Muscle layer of duodenum (tissue), 2 donors: ENCODE results near the gene TGIF2.
A peak's percentile ranks its signal among the peaks of the same experiment; 100 is the strongest.

Source experiments
- H3K27ac ChIP-seq: one replicate; pipeline ENCODE4 v1.7.0; 2013; ENCODE audit warnings: mild to moderate bottlenecking, low read length
- H3K27me3 ChIP-seq: one replicate; pipeline ENCODE4 v1.7.0; 2013; ENCODE audit warnings: low read depth, mild to moderate bottlenecking, control low read depth, low read length
- H3K36me3 ChIP-seq, 2 donors: one replicate each; pipeline ENCODE4 v1.7.0; 2013; ENCODE audit warnings: low read length in 2 of 2, control low read depth in 1 of 2, mild to moderate bottlenecking in 1 of 2; ENCODE audit not compliant: insufficient read depth in 2 of 2, control insufficient read depth in 1 of 2
- H3K4me1 ChIP-seq, 2 donors: one replicate each; pipeline ENCODE4 v1.7.0; 2013; ENCODE audit warnings: low read length in 2 of 2, mild to moderate bottlenecking in 2 of 2, control low read depth in 1 of 2, moderate library complexity in 1 of 2; ENCODE audit not compliant: insufficient read depth in 2 of 2, control insufficient read depth in 1 of 2
- H3K4me3 ChIP-seq, 2 donors: one replicate each; pipeline ENCODE4 v1.7.0; 2013; ENCODE audit warnings: low read length in 2 of 2, low read depth in 1 of 2, mild to moderate bottlenecking in 1 of 2
- H3K9me3 ChIP-seq, 2 donors: one replicate each; pipeline ENCODE4 v1.7.0; 2013; ENCODE audit warnings: low read length in 2 of 2, control low read depth in 1 of 2, mild to moderate bottlenecking in 1 of 2; ENCODE audit not compliant: control insufficient read depth in 1 of 2
- donor health status: healthy.

Gene TGIF2

GRCh38 chr20:36540551-36541211 lies 32.7 kb upstream of the TGIF2 start:
- H3K27ac ChIP-seq: peak overlapping the region; percentile 83
- H3K27me3 ChIP-seq: no peaks in the 10 kb centered on the region
- peaks cover 0 to 29% of the 10 kb centered on the region in 2 donors for H3K36me3 ChIP-seq
- peaks cover 0 to 32% of the 10 kb centered on the region in 2 donors for H3K4me1 ChIP-seq
- peak overlapping the region; percentile 37 to 71 for H3K4me3 ChIP-seq
- no peaks in the 10 kb centered on the region for H3K9me3 ChIP-seq

GRCh38 chr20:36541227-36541767 lies 32.1 kb upstream of the TGIF2 start, which contains the start of gene MYL9:
Gene MYL9 (plus strand): TSS chr20:36541519. CDS start chr20:36544885, 3,366 bp downstream.
- Histone ChIP-seq H3K27ac (peak within 1 kb of the TSS; percentile 83), H3K27me3 (no peaks in the 10 kb centered on the region), H3K4me1 (peaks cover 0 to 37% of the 10 kb centered on the region in 2 donors), H3K36me3 (peaks cover 0 to 29% of the 10 kb centered on the region in 2 donors), H3K4me3 (peak within 1 kb of the TSS; percentile 71 to 74), H3K9me3 (no peaks in the 10 kb centered on the region)

GRCh38 chr20:36541768-36542488 lies 31.5 kb upstream of the TGIF2 start:
- H3K4me3 ChIP-seq: peak overlapping the region; percentile 71 to 74
- H3K27me3 ChIP-seq: no peaks in the 10 kb centered on the region
- no peaks in the 10 kb centered on the region for H3K9me3 ChIP-seq
- peaks cover 0 to 32% of the 10 kb centered on the region in 2 donors for H3K36me3 ChIP-seq
- H3K4me1 ChIP-seq: peaks cover 0 to 43% of the 10 kb centered on the region in 2 donors
- peak overlapping the region; percentile 80 for H3K27ac ChIP-seq

DNA sequence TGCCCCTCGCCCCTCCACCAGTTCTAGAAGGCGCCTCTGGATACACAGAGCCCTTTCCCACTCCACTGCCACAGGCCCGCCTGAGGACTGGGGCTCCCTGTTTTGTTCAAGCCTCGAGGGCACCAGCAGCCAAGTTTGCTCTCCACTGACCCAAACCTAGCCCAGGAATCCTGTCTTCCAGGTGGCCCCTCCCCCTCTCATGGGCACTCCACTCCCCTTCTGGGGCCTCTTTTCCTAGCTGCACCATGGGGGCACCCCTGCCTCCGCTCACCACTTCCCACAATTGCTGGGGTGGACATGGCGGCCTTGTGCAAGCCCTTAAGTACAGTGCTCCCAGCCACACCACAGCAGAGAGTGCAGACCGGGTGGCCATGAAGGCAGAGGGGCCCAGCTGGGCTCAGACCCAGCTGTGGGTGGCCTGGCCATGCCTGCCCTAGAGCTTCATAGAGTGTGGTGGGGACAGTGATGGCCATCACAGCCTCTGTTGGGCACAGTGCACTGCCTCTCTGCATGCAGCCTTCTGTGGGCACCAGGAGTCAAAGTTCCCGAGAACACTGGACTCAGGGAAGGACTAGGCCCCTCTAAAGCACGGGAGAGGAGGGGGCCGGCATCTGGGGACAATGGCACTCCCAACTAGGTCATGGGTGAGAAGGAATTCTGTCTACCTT lies 30.7 kb upstream of the TGIF2 start:
- Histone ChIP-seq H3K4me3 (peak overlapping the region; percentile 71 to 74), H3K4me1 (peaks cover 0 to 50% of the 10 kb centered on the region in 2 donors), H3K27ac (peak overlapping the region; percentile 80), H3K9me3 (no peaks in the 10 kb centered on the region), H3K36me3 (peaks cover 6 to 39% of the 10 kb centered on the region in 2 donors), H3K27me3 (no peaks in the 10 kb centered on the region)

DNA sequence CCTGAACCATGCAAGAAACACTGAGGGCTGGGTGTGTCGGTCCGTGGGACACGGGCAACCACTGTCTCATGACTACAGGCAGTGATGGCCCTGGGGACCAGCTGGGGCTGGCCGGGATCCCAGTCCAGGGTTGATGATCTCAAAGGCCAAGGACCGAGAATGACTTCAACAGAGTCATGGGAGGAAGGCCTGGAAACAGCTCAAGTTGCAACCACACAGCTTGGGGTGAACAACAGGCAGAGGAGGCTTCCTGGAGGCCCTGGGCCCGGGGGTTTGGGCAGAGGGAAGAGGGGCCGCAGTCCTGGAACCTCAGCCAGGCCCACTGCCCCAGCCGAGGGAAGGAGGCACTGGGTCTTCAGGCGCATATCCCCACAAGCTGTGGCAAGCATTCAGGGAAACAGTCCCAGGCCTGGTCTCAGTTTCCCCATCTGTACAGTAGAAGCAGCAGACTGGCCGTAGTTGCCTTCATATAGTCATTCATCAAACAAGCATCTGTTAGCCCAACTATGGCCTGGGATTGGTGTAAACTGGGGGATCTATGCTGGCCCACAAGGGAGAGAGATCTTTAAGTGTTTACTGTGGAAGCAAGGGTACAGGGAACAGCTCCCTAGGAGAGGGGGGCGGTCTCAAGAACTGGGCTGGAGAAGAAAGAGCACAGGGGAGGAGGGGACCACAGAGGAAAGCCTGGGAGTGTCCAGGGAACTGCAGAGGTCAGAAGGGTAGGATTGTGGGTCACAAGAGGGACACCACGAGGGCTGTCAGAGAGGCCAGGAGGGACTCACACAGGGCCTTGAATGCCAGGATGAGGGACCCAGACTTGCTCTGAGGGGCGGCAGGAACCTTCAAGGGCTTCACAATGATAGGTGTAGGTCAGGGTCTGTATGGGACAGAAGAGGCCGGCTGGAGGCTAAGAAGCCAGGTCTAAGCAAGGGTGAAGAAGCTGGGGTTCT lies 29.9 kb upstream of the TGIF2 start:
- Histone ChIP-seq H3K9me3 (no peaks in the 10 kb centered on the region), H3K36me3 (peaks cover 14 to 47% of the 10 kb centered on the region in 2 donors), H3K4me3 (peak overlapping the region; percentile 71 to 74), H3K27me3 (no peaks in the 10 kb centered on the region), H3K4me1 (peaks cover 0 to 57% of the 10 kb centered on the region in 2 donors), H3K27ac (peak overlapping the region; percentile 80)

GRCh38 chr20:36544134-36545018 lies 29.0 kb upstream of the TGIF2 start:
- H3K4me3 ChIP-seq: peak overlapping the region; percentile 71 to 74
- H3K27ac ChIP-seq: peak overlapping the region; percentile 80
- peaks cover 0 to 57% of the 10 kb centered on the region in 2 donors for H3K4me1 ChIP-seq
- H3K9me3 ChIP-seq: no peaks in the 10 kb centered on the region
- peaks cover 18 to 54% of the 10 kb centered on the region in 2 donors for H3K36me3 ChIP-seq
- no peaks in the 10 kb centered on the region for H3K27me3 ChIP-seq

- Histone ChIP-seq H3K9me3 (no peaks in the 10 kb centered on the region), H3K4me1 (peaks cover 0 to 53% of the 10 kb centered on the region in 2 donors), H3K36me3 (peaks cover 18 to 60% of the 10 kb centered on the region in 2 donors), H3K27ac (no peak overlapping the region), H3K27me3 (no peaks in the 10 kb centered on the region), H3K4me3 (peak overlapping the region in 1 of 2 donors; percentile 71)
These were observed 27.2 kb upstream of the TGIF2 start for GRCh38 chr20:36546111-36546736.

- peaks cover 18 to 54% of the 10 kb centered on the region in 2 donors for H3K36me3 ChIP-seq
- no peaks in the 10 kb centered on the region for H3K27me3 ChIP-seq
- no peaks in the 10 kb centered on the region for H3K9me3 ChIP-seq
- no peak overlapping the region for H3K4me3 ChIP-seq
- H3K4me1 ChIP-seq: peaks cover 0 to 50% of the 10 kb centered on the region in 2 donors
- no peak overlapping the region for H3K27ac ChIP-seq
These were observed 26.0 kb upstream of the TGIF2 start for GRCh38 chr20:36547186-36548005.

- Histone ChIP-seq H3K9me3 (no peaks in the 10 kb centered on the region), H3K4me3 (no peak overlapping the region), H3K27me3 (no peaks in the 10 kb centered on the region), H3K4me1 (peaks cover 0 to 47% of the 10 kb centered on the region in 2 donors), H3K36me3 (peaks cover 18 to 48% of the 10 kb centered on the region in 2 donors), H3K27ac (no peak overlapping the region)
These were observed 25.4 kb upstream of the TGIF2 start for GRCh38 chr20:36548006-36548315.
